DND-41 (cell line): ENCODE measurements around the gene KDM8.

Experiments
- ATAC-seq: fragments of 200-7000 bp; cut with Tn5 transposase; 3 replicates; pipeline ENCODE4 v1.9.1; 2021; ENCODE audit warnings: low read depth; ENCODE audit not compliant: insufficient read depth
- DNase-seq: peaks from one replicate; pipeline ENCODE4 v3.0.0-alpha.2; 2020
- H2AFZ ChIP-seq: 2 replicates; pipeline ENCODE4 v1.6.0; 2012; ENCODE audit warnings: low read depth, low read length
- H3K27ac ChIP-seq: 2 replicates; pipeline ENCODE4 v1.5.1; 2012; ENCODE audit warnings: low read length, inconsistent platforms
- H3K27me3 ChIP-seq: fragments of 200-600 bp; sonication (generic); 2 replicates; pipeline ENCODE4 v1.6.0; 2012; ENCODE audit warnings: low read length, mild to moderate bottlenecking, inconsistent platforms; ENCODE audit not compliant: insufficient read depth, poor library complexity
- H3K36me3 ChIP-seq: 2 replicates; pipeline ENCODE4 v1.5.1; 2012; ENCODE audit warnings: low read length, inconsistent platforms; ENCODE audit not compliant: insufficient read depth
- H3K4me1 ChIP-seq: 2 replicates; pipeline ENCODE4 v1.5.1; 2012; ENCODE audit warnings: mild to moderate bottlenecking, low read length; ENCODE audit not compliant: insufficient read depth
- H3K4me2 ChIP-seq: 2 replicates; pipeline ENCODE4 v1.6.0; 2012; ENCODE audit warnings: mild to moderate bottlenecking, moderate library complexity, low read length, inconsistent platforms; ENCODE audit not compliant: insufficient read depth
- H3K4me3 ChIP-seq, 2 experiments: fragments of 200-600 bp in 1 of 2; shearing (Covaris generic) in 1 of 2; 2 replicates each; pipeline ENCODE4 v1.5.1; 2012 to 2016; ENCODE audit warnings: inconsistent platforms in 2 of 2, low read length in 2 of 2, mild to moderate bottlenecking in 2 of 2, low read depth in 1 of 2, moderate library complexity in 1 of 2
- H3K79me2 ChIP-seq: 2 replicates; pipeline ENCODE4 v1.6.0; 2012; ENCODE audit warnings: low read length, inconsistent platforms; ENCODE audit not compliant: insufficient read depth
- H3K9ac ChIP-seq: 2 replicates; pipeline ENCODE4 v1.6.0; 2012; ENCODE audit warnings: low read depth, mild to moderate bottlenecking, inconsistent platforms, low read length, moderate library complexity
- H3K9me3 ChIP-seq: 2 replicates; pipeline ENCODE4 v1.5.1; 2012; ENCODE audit warnings: low read length, moderate library complexity, mild to moderate bottlenecking, inconsistent platforms; ENCODE audit not compliant: insufficient read depth, severe bottlenecking
- H4K20me1 ChIP-seq: 2 replicates; pipeline ENCODE4 v1.6.0; 2012; ENCODE audit warnings: low read length; ENCODE audit not compliant: insufficient read depth
- EZH2 ChIP-seq: IDR thresholded peaks from 3 replicates; pipeline ENCODE4 v1.6.1; 2012; ENCODE audit warnings: borderline replicate concordance, low read depth, mild to moderate bottlenecking, moderate library complexity, low read length, inconsistent platforms; ENCODE audit not compliant: severe bottlenecking
- TF ChIP-seq, protein P1 (sequence below): IDR thresholded peaks from 2 replicates; pipeline ENCODE4 v1.5.1; 2012; ENCODE audit warnings: borderline replicate concordance, low read length, moderate library complexity, mild to moderate bottlenecking; ENCODE audit not compliant: poor library complexity, severe bottlenecking; ENCODE audit errors: extremely low read depth

The KDM8 gene

DNA sequence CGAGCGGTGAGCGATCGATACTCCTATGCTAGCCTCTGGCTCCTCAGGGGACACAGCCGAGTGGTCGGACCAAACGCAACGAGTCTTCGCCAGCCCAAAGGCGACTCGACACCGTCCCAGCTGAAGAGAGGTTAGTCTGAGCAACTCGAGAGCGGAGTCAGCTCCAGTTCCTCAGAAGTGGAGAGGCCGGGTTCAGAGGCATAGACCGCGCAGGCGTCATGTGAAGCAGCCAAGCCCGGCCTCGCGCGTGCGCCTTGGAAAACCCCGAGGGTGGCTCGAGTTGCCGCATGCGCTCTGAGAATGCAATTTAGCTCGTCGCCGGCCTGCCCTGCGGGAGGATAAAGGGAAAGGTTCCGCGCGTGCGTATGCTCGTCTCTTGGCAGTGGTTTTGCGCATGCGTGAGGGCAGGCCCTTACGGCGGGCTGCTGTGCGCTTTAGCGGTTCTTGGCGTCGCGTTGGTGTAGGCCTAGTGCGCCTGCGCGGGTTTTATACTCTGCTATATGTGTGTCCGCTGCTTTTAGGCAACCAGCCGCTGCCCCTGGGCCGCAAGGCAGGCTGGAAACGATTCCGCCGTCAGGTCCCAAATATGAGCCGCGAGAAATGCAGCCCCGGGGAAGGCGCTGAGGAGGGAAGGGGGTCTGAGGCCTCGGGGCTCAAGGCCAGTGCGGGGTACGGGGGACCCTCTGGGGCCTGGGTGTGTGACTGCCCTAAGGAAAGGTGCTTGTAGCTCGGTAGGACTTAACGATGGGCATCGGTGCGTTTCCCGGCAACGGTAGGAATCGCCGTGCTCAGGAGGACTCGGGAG lies at the start of gene KDM8:
Gene KDM8 (plus strand): TSS at position 20 of the 805 bp plus-strand sequence. CDS start 6,598 bp downstream, outside the sequence.
- Histone ChIP-seq H3K4me3 (peak within 1 kb of the TSS; percentile 60 to 81), H4K20me1 (no peaks in the 10 kb centered on the region), H3K4me1 (peaks cover 46% of the 10 kb centered on the region), H3K79me2 (peaks cover 27% of the 10 kb centered on the region), H2AFZ (peak within 1 kb of the TSS; percentile 84), H3K4me2 (peak within 1 kb of the TSS; percentile 89), H3K36me3 (peaks cover 6% of the 10 kb centered on the region; the same call in 1 of the 2 replicates), H3K27ac (peak within 1 kb of the TSS; percentile 97), H3K9me3 (no peaks in the 10 kb centered on the region), H3K9ac (peak within 1 kb of the TSS; percentile 95), H3K27me3 (no peaks in the 10 kb centered on the region)
- TF ChIP-seq EZH2, result no peak
- TF ChIP-seq, protein P1, sequence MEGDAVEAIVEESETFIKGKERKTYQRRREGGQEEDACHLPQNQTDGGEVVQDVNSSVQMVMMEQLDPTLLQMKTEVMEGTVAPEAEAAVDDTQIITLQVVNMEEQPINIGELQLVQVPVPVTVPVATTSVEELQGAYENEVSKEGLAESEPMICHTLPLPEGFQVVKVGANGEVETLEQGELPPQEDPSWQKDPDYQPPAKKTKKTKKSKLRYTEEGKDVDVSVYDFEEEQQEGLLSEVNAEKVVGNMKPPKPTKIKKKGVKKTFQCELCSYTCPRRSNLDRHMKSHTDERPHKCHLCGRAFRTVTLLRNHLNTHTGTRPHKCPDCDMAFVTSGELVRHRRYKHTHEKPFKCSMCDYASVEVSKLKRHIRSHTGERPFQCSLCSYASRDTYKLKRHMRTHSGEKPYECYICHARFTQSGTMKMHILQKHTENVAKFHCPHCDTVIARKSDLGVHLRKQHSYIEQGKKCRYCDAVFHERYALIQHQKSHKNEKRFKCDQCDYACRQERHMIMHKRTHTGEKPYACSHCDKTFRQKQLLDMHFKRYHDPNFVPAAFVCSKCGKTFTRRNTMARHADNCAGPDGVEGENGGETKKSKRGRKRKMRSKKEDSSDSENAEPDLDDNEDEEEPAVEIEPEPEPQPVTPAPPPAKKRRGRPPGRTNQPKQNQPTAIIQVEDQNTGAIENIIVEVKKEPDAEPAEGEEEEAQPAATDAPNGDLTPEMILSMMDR, result no peak
- ATAC-seq (peak; percentile 84), DNase-seq (peak; percentile 100)

GRCh38 chr16:27154705-27155521 lies 48.4 kb upstream of the KDM8 start:
- ATAC-seq, result peak; percentile 92
- Histone ChIP-seq H3K9ac (no peak overlapping the region), H3K27me3 (no peaks in the 10 kb centered on the region), H3K4me3 (no peak overlapping the region), H3K9me3 (no peaks in the 10 kb centered on the region), H3K79me2 (no peaks in the 10 kb centered on the region), H3K36me3 (no peaks in the 10 kb centered on the region), H3K27ac (peak overlapping the region; percentile 36; the same call in 1 of the 2 replicates), H4K20me1 (no peaks in the 10 kb centered on the region), H3K4me2 (peak overlapping the region; percentile 44), H3K4me1 (peaks cover 8% of the 10 kb centered on the region), H2AFZ (peak overlapping the region; percentile 51)
- DNase-seq, result peak; percentile 76
- no peak for TF ChIP-seq EZH2
- TF ChIP-seq, protein P1, result peak; percentile 100

GRCh38 chr16:27156579-27156978 lies 46.7 kb upstream of the KDM8 start:
- H3K79me2 ChIP-seq, result no peaks in the 10 kb centered on the region

More at GRCh38 chr16:27156579-27156978, 46.7 kb upstream of the KDM8 start:
- Histone ChIP-seq H3K4me1 (peaks cover 8% of the 10 kb centered on the region), H4K20me1 (no peaks in the 10 kb centered on the region), H3K36me3 (no peaks in the 10 kb centered on the region), H3K27me3 (no peaks in the 10 kb centered on the region), H3K27ac (no peak overlapping the region), H2AFZ (no peak overlapping the region), H3K9me3 (no peaks in the 10 kb centered on the region), H3K4me2 (no peak overlapping the region), H3K9ac (no peak overlapping the region), H3K4me3 (no peak overlapping the region)
- DNase-seq, result no peak
- TF ChIP-seq, protein P1, result peak; percentile 5
- TF ChIP-seq EZH2, result no peak
- no peak for ATAC-seq
